Skeletal muscle satellite cell (primary cell): Measurements from ENCODE around the gene TMEM19.

ENCODE experiments used
- H3K27me3 ChIP-seq: 2 replicates; pipeline ENCODE4 v1.7.0; 2013; ENCODE audit warnings: low read length; ENCODE audit not compliant: control insufficient read depth, insufficient read depth
- H3K36me3 ChIP-seq: 2 replicates; pipeline ENCODE4 v1.7.0; 2013; ENCODE audit warnings: mild to moderate bottlenecking, control low read depth, low read length; ENCODE audit not compliant: insufficient read depth
- H3K4me1 ChIP-seq: 2 replicates; pipeline ENCODE4 v1.7.0; 2013; ENCODE audit warnings: low read length; ENCODE audit not compliant: control insufficient read depth, insufficient read depth
- H3K4me2 ChIP-seq: 2 replicates; pipeline ENCODE4 v1.7.0; 2013; ENCODE audit warnings: mild to moderate bottlenecking, low read length
- H3K4me3 ChIP-seq: 2 replicates; pipeline ENCODE4 v1.7.0; 2013; ENCODE audit warnings: low read length
- H3K9ac ChIP-seq: 2 replicates; pipeline ENCODE4 v1.7.0; 2013; ENCODE audit warnings: mild to moderate bottlenecking, low read depth, low read length, moderate library complexity
- H3K9me3 ChIP-seq: replicated peaks from 2 replicates; pipeline ENCODE4 v1.7.0; 2013; ENCODE audit warnings: mild to moderate bottlenecking, control low read depth, low read length

The TMEM19 gene

DNA sequence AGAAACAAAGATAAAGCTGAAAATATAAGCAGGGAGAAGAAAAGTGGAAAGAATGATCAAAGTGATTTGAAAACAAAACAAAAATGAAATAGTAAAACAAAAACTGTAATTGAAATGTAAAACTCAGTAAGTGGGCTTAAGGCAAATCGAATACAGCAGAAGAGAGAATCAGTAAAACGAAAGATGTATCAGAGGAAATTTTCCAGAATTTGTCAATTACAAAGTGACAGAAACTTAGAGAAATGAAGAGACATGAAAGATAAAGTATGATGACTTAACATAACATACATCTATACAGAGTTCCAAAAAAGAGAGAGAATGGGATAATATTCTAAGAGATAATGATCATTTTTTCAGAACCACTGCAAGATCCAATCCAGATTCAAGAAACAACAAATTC lies 32.7 kb upstream of the TMEM19 start:
- no peak overlapping the region for H3K9ac ChIP-seq
- no peak overlapping the region for H3K4me3 ChIP-seq
- peaks cover 3% of the 10 kb centered on the region for H3K9me3 ChIP-seq
- H3K36me3 ChIP-seq: peaks cover 88% of the 10 kb centered on the region
- peaks cover 9% of the 10 kb centered on the region for H3K4me1 ChIP-seq
- no peak overlapping the region for H3K4me2 ChIP-seq
- no peaks in the 10 kb centered on the region for H3K27me3 ChIP-seq

DNA sequence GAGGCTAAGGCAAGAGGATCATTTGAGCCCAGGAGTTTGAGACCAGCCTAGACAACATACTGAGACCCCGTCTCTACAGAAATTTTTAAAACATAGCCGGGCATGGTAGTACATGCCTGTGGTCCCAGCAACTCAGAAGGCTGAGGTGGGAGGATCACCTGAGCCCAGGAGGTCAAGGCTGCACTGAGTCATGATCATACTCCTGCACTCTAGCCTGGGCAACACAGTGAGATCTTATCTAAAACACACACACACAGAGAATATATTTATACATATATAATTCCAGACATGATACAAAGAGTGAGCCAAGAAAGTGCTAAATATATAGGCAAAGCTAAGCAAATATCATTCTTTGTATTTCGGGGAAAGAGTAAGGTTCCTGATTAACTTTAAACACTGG lies 31.7 kb upstream of the TMEM19 start:
- H3K9me3 ChIP-seq: peaks cover 3% of the 10 kb centered on the region
- H3K27me3 ChIP-seq: no peaks in the 10 kb centered on the region
- H3K9ac ChIP-seq: no peak overlapping the region
- no peak overlapping the region for H3K4me2 ChIP-seq
- H3K4me1 ChIP-seq: peaks cover 9% of the 10 kb centered on the region
- no peak overlapping the region for H3K4me3 ChIP-seq
- H3K36me3 ChIP-seq: peaks cover 90% of the 10 kb centered on the region

DNA sequence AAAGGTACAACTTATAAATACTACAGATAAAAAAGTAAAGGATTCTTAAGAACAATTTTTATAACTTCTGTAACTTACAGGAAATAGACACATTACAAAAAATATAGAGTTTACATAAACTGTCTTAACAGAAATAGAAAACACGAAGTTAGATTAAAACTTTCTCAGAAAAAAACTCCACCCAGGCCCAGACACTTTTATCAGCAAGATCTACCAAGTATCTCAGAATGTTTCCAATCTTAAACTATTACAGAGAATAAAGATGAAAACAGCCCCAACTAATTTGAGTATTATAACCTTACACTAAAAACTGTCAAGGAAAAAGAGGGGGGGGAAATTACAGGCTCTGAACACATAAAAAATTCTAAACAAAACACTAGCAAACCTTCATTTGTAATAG lies 30.4 kb upstream of the TMEM19 start:
- no peaks in the 10 kb centered on the region for H3K27me3 ChIP-seq
- peak overlapping the region; percentile 35 for H3K4me2 ChIP-seq
- peaks cover 3% of the 10 kb centered on the region for H3K9me3 ChIP-seq
- H3K4me3 ChIP-seq: peak overlapping the region; percentile 3
- H3K36me3 ChIP-seq: peaks cover 94% of the 10 kb centered on the region
- H3K9ac ChIP-seq: no peak overlapping the region
- peaks cover 12% of the 10 kb centered on the region for H3K4me1 ChIP-seq

DNA sequence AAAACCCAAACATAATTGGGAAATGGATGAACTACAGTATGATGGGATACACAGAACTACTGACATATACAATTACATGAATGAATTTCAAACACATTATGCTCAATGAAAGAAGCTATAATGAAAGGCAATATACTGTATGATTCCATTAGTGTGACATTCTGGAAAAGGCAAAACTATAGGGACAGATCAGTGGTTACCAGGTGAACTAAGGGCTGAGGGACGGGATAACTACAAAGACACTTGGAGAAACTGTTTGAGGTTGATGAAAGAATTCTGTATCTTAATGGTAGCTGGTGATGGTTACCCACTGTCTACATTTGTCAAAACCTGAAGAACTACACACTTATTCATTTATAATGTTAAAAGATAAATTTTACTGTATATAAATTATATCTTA lies 30.0 kb upstream of the TMEM19 start:
- no peaks in the 10 kb centered on the region for H3K27me3 ChIP-seq
- peaks cover 91% of the 10 kb centered on the region for H3K36me3 ChIP-seq
- peak overlapping the region; percentile 3 for H3K4me3 ChIP-seq
- H3K9ac ChIP-seq: no peak overlapping the region
- peaks cover 3% of the 10 kb centered on the region for H3K9me3 ChIP-seq
- peaks cover 12% of the 10 kb centered on the region for H3K4me1 ChIP-seq
- peak overlapping the region; percentile 35 for H3K4me2 ChIP-seq

DNA sequence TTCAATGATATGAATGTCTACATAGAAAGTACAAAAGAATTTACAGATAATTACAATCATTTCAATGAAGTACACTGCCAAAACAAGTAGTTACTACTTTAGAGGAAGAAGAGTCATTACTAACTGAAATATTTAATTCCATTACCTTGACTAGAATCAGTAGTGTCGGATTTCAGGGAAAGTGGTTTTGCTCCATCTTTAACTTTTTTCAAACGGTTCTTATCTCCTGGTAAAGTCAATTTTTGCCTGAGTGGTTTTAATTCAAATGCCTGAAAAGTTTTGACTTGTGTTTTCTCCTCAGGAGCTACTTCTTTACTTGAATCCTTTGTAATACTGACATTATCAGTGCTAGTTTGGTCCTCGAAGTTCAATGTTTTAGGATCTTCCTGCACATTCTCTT lies 29.1 kb upstream of the TMEM19 start:
- H3K27me3 ChIP-seq: no peaks in the 10 kb centered on the region
- no peak overlapping the region for H3K4me3 ChIP-seq
- peaks cover 3% of the 10 kb centered on the region for H3K9me3 ChIP-seq
- peaks cover 15% of the 10 kb centered on the region for H3K4me1 ChIP-seq
- peaks cover 86% of the 10 kb centered on the region for H3K36me3 ChIP-seq
- H3K4me2 ChIP-seq: no peak overlapping the region
- H3K9ac ChIP-seq: no peak overlapping the region

DNA sequence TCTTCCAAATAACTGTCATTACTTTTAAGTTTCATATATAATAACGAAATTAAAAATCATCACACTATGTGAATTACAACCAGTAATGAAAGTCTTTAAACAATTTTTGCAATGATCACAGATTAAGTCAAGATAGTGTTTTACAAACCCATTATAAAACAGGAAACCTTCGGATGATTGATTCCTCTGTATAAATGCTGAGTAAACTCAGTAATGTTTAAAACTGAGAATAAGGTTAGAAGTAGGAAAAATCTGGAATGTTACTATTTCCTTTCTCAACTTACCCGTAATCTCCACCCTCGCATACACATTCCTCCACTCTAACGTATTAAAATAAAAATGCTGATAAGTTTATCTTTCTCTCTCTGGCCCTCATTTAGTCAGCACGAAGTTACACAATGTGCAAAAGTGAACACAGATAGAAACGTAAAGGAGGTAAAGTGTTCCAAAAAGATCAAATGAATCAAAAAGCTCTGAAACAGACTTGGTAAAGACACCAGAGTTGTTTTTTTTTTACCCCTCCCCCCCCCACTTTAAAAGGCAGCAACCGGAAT lies 23.8 kb upstream of the TMEM19 start:
- no peaks in the 10 kb centered on the region for H3K27me3 ChIP-seq
- H3K4me1 ChIP-seq: peaks cover 13% of the 10 kb centered on the region
- H3K4me3 ChIP-seq: peak overlapping the region; percentile 83
- peak overlapping the region; percentile 86 for H3K4me2 ChIP-seq
- H3K9me3 ChIP-seq: no peaks in the 10 kb centered on the region
- peak overlapping the region; percentile 98 for H3K9ac ChIP-seq
- peaks cover 38% of the 10 kb centered on the region for H3K36me3 ChIP-seq

DNA sequence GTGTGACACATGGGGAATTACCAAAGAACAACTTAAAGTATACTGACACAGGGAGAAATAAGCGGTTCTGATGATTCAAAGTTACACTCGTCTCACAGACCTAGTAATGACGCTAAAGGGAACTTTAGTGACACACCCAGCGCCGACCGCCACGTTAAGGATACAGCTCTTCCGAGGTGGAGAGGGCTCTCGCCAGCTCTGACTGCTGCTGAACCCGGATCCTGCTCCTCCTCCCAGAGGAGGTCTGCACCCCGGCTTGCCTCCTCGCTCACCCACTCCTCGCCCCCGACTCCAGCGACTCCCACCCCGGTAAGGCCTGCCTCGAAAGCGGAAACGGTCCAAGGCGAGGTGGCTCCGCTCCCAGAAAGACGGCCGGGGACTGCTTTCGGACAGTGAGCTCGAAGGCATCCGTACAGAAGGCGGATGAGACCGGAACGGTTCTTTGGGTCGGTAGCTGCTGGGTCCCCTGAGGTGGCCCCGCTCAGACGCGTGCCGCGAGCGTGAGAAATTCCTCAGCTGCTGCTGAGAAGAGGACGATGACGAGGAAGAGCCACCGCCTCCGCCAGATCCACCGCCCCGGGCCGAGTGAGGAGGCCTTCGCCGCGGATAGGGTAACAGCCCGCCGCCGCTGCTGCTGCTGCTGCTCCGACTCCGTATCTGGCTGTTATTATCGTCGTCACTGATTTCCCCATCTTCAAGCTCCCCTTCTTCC lies 22.9 kb upstream of the TMEM19 start:
- H3K9ac ChIP-seq: peak overlapping the region; percentile 98
- H3K4me2 ChIP-seq: peak overlapping the region; percentile 86
- H3K36me3 ChIP-seq: peaks cover 31% of the 10 kb centered on the region
- H3K4me1 ChIP-seq: peaks cover 13% of the 10 kb centered on the region
- no peaks in the 10 kb centered on the region for H3K9me3 ChIP-seq
- H3K4me3 ChIP-seq: peak overlapping the region; percentile 83
- no peaks in the 10 kb centered on the region for H3K27me3 ChIP-seq

DNA sequence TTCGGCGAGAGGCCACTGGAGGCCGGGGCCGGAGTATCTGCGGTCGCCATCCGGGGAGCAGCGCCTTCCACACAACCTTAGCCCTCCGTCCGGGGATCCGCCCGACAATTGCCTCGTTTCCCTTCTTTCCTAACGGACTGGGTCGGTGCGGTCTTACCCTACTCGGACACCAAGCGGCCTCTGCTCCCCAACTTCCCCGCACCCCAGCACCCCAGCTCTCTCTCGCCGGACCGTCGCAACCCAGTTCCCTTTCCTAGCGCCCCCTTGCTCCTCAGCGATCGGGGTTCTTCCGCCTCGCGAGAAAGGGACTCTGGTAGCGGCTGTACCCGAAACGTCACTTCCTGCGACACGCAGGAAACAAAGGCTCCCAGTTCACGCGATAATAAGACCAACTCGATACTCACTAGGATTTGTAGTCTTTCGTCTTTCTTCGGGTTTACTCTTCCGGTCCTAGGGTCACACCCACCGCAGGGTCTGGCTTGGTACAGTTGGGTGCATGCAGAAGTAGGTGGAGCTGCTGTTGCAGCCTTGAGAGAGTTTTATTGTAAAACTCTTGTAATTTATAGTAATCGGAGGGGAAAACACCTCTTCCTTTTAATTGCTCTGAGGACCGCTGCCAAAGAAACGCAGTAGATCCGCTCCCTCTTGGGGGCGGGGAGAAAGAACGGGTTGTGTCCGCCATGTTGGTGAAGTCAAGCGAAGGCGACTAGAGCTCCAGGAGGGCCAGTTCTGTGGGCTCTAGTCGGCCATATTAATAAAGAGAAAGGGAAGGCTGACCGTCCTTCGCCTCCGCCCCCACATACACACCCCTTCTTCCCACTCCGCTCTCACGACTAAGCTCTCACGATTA lies 22.1 kb upstream of the TMEM19 start, which contains the start of the genes THAP2 and ZFC3H1:
Gene THAP2, plus strand, starts transcription at position 741 of the 850 bp plus-strand sequence. CDS start 209 bp downstream, outside the sequence.
Gene ZFC3H1, minus strand, starts transcription at position 288 of the 850 bp plus-strand sequence. Its CDS starts 238 bp downstream, at position 50.
- Histone ChIP-seq H3K36me3 (peaks cover 24% of the 10 kb centered on the region), H3K4me1 (peaks cover 13% of the 10 kb centered on the region), H3K27me3 (no peaks in the 10 kb centered on the region), H3K9me3 (no peaks in the 10 kb centered on the region), H3K4me2 (peak within 1 kb of the TSS; percentile 86), H3K4me3 (peak within 1 kb of the TSS; percentile 83), H3K9ac (peak within 1 kb of the TSS; percentile 98)

DNA sequence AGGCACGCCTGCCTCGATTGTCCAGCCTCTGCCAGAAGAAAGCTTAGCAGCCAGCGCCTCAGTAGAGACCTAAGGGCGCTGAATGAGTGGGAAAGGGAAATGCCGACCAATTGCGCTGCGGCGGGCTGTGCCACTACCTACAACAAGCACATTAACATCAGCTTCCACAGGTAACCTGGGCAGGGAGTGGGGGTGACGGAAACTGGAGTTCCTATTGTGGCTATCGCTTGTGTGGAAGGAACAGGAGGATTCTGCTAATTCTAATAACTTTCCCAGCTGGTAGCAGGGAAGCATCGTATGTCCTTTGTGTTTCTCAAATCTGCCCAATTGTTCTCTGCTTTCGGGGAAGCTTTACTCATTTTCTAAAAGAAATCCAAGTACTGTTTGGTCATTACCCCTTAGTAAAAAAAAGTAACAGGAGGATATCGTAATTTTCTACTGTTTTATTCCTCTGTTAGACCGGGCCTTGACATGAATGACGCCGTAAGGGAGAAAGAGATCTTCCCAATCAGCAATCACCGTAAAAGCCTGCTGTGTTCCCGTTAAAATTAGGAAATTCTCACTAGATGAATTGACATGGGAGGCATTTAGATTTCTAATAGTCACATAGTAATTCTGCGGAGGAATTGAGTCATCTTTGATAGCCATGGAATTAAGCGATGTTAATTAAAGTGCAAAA lies 21.3 kb upstream of the TMEM19 start:
- Histone ChIP-seq H3K36me3 (peaks cover 16% of the 10 kb centered on the region), H3K27me3 (no peaks in the 10 kb centered on the region), H3K9ac (peak overlapping the region; percentile 98), H3K4me3 (peak overlapping the region; percentile 83), H3K4me1 (peaks cover 13% of the 10 kb centered on the region), H3K9me3 (no peaks in the 10 kb centered on the region), H3K4me2 (peak overlapping the region; percentile 83)

DNA sequence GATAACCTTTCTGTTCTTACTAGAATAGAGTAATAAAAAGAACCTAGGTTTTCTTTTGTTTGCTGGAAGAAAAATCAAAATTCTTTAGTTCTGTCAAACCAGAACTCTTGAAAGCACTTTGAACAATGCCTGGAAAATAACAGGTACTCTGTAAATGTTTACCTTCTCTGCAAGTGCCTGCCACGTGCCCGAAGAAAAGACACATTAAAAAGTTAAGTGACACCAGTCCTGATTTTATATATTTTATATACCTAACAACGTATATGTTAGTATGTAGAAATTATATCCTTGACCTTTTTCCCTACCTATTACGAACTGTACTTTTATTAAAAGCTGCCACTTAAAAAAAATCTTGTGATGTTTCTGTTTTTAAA lies 20.8 kb upstream of the TMEM19 start:
- Histone ChIP-seq H3K9me3 (no peaks in the 10 kb centered on the region), H3K9ac (peak overlapping the region; percentile 98), H3K4me1 (peaks cover 13% of the 10 kb centered on the region), H3K4me2 (peak overlapping the region; percentile 83), H3K36me3 (peaks cover 11% of the 10 kb centered on the region), H3K4me3 (peak overlapping the region; percentile 83), H3K27me3 (no peaks in the 10 kb centered on the region)

DNA sequence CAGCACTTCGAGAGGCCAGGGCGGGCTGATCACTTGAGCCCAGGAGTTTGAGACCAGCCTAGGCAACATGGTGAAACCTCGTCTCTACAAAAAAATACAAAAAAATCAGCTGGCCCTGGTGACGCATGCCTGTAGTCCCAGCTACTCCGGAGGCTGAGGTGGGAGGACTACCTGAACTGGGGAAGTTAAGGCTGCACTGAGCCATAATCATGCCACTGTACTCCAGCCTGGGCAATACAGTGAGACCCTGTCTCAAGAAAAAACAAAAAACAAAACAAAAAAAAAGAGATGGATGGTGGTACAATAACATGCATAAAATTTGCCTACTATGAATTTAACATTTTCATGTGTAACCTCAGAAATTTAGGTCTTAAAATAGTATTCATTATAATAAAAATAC lies 19.6 kb upstream of the TMEM19 start:
- Histone ChIP-seq H3K9me3 (no peaks in the 10 kb centered on the region), H3K36me3 (peaks cover 7% of the 10 kb centered on the region), H3K4me1 (peaks cover 10% of the 10 kb centered on the region), H3K4me2 (no peak overlapping the region), H3K27me3 (no peaks in the 10 kb centered on the region), H3K9ac (no peak overlapping the region), H3K4me3 (no peak overlapping the region)
